K562 (cell line): ENCODE data around the gene CELA1. TPM values are rescaled to one million over a fixed set of nuclear protein-coding genes. Genes with fewer than 3 reads are reported as not detected.

Source experiments
- BHLHE40 ChIP-seq: IDR thresholded peaks from 2 replicates; pipeline ENCODE4 v1.6.1; 2011; ENCODE audit warnings: low read length, improper control_type of control experiment
- CBFA2T3 ChIP-seq: fragments of 450-650 bp; IDR thresholded peaks from 2 replicates; pipeline ENCODE4 v1.6.1; 2017
- CBFB ChIP-seq: sonication (generic); formaldehyde crosslinking; IDR thresholded peaks from 2 replicates; pipeline ENCODE4 v1.4.0; 2020; ENCODE audit warnings: mild to moderate bottlenecking, missing genetic modification reagents
- CBX1 ChIP-seq: sonication (generic); IDR thresholded peaks from 2 replicates; pipeline ENCODE4 v1.6.1; 2016; ENCODE audit warnings: antibody characterized with exemption, low read depth, mild to moderate bottlenecking
- FOXJ3 ChIP-seq: sonication (generic); formaldehyde crosslinking; IDR thresholded peaks from 2 replicates; pipeline ENCODE4 v1.4.0; 2020; ENCODE audit warnings: mild to moderate bottlenecking, missing genetic modification reagents
- GABPA ChIP-seq: fragments of 200-800 bp; sonication (Bioruptor generic); conservative IDR thresholded peaks from 2 replicates; pipeline ENCODE4 v1.6.1; 2016; ENCODE audit warnings: low read depth, missing genetic modification characterization, missing compliant biosample characterization
- HEY1 ChIP-seq: fragments of 250-450 bp; sonication (Bioruptor Pico); IDR thresholded peaks from 2 replicates; pipeline ENCODE4 v1.5.0; 2020; ENCODE audit warnings: mild to moderate bottlenecking, moderate library complexity, borderline replicate concordance
- MED1 ChIP-seq: sonication (generic); formaldehyde crosslinking; IDR thresholded peaks from 2 replicates; pipeline ENCODE4 v1.8.1; 2023; ENCODE audit warnings: missing genetic modification reagents, borderline replicate concordance
- NR3C1 ChIP-seq: sonication (generic); formaldehyde crosslinking; IDR thresholded peaks from 2 replicates; pipeline ENCODE4 v1.8.1; 2022; ENCODE audit warnings: missing genetic modification reagents
- PHF20 ChIP-seq: fragments of 450-650 bp; IDR thresholded peaks from 2 replicates; pipeline ENCODE4 v1.6.1; 2018; ENCODE audit not compliant: partially characterized antibody
- POU5F1 ChIP-seq: fragments of 150-350 bp; IDR thresholded peaks from 2 replicates; pipeline ENCODE4 v1.6.1; 2014; ENCODE audit warnings: borderline replicate concordance, low read length, low read depth, mild to moderate bottlenecking; ENCODE audit not compliant: partially characterized antibody
- PRDM10 ChIP-seq: fragments of 450-650 bp; IDR thresholded peaks from 2 replicates; pipeline ENCODE4 v1.6.1; 2018; ENCODE audit not compliant: partially characterized antibody
- PTRF ChIP-seq: fragments of 450-650 bp; IDR thresholded peaks from 2 replicates; pipeline ENCODE4 v1.6.1; 2016; ENCODE audit warnings: mild to moderate bottlenecking, missing genetic modification characterization, missing compliant biosample characterization
- RBM17 ChIP-seq: fragments of 200-400 bp; formaldehyde crosslinking; IDR thresholded peaks from 2 replicates; pipeline ENCODE4 v1.6.1; 2017; ENCODE audit warnings: low read depth, mild to moderate bottlenecking, low read length, borderline replicate concordance
- SRSF3 ChIP-seq: fragments of 200-400 bp; formaldehyde crosslinking; IDR thresholded peaks from 2 replicates; pipeline ENCODE4 v1.6.1; 2016; ENCODE audit warnings: mild to moderate bottlenecking, low read length, moderate library complexity; ENCODE audit not compliant: insufficient read depth
- STAT5B ChIP-seq: fragments of 250-450 bp; sonication (Bioruptor Pico); IDR thresholded peaks from 2 replicates; pipeline ENCODE4 v1.8.0; 2021; ENCODE audit warnings: mild to moderate bottlenecking, inconsistent platforms
- TEAD1 ChIP-seq, 2 experiments: fragments of 450-650 bp in 1 of 2; sonication (generic) in 1 of 2; formaldehyde crosslinking; IDR thresholded peaks; 2 replicates each; pipeline versions ENCODE4 v1.4.0 to v1.8.0; 2020 to 2022; ENCODE audit warnings: mild to moderate bottlenecking in 2 of 2, missing genetic modification reagents in 1 of 2
- ZNF212 ChIP-seq: fragments of 450-650 bp; formaldehyde crosslinking; IDR thresholded peaks from 2 replicates; pipeline ENCODE4 v1.4.0; 2020; ENCODE audit warnings: mild to moderate bottlenecking
- polyA plus RNA-seq, 8 experiments: library from polyadenylated mRNA; depleted of rRNA in 4 of 8; stranded (reverse) in 5 of 8; unstranded in 3 of 8; fragments of >200 nt; fragmentation: Nextera tagmentation in 2 of 8; fragmentation: Illumina TruSeq in 1 of 8; extraction: Ambion mirVana in 2 of 8; extraction: Trizol in 1 of 8; gene quantifications; 2 replicates each; pipeline versions ENCODE4 v1.2.1 to v1.2.3, GENCODE V29; 2011 to 2014; ENCODE audit warnings: inconsistent platforms in 1 of 8, missing spikeins in 1 of 8
- total RNA-seq, 7 experiments: library from RNA; depleted of rRNA in 6 of 7; stranded (reverse); fragments of >200 nt in 6 of 7; fragmentation: Illumina TruSeq in 2 of 7; extraction: Trizol in 2 of 7; gene quantifications; 2 replicates each; pipeline versions ENCODE4 v1.2.1 to v1.2.3, GENCODE V29; 2011 to 2021; ENCODE audit warnings: low replicate concordance in 1 of 7
- TF ChIP-seq, protein P1 (sequence below): IDR thresholded peaks from 2 replicates; pipeline ENCODE4 v1.6.1; 2011; ENCODE audit warnings: borderline replicate concordance, low read depth, mild to moderate bottlenecking, moderate library complexity, low read length; ENCODE audit not compliant: insufficient read depth, poor library complexity, severe bottlenecking

The CELA1 gene
- total and polyA plus RNA-seq, 9 of the 15 experiments (the other 6 are each of a cell fraction or from before 2014, with no cell fraction given), result 0.06 to 0.27 (median 0.22) TPM; not detected in 6

DNA sequence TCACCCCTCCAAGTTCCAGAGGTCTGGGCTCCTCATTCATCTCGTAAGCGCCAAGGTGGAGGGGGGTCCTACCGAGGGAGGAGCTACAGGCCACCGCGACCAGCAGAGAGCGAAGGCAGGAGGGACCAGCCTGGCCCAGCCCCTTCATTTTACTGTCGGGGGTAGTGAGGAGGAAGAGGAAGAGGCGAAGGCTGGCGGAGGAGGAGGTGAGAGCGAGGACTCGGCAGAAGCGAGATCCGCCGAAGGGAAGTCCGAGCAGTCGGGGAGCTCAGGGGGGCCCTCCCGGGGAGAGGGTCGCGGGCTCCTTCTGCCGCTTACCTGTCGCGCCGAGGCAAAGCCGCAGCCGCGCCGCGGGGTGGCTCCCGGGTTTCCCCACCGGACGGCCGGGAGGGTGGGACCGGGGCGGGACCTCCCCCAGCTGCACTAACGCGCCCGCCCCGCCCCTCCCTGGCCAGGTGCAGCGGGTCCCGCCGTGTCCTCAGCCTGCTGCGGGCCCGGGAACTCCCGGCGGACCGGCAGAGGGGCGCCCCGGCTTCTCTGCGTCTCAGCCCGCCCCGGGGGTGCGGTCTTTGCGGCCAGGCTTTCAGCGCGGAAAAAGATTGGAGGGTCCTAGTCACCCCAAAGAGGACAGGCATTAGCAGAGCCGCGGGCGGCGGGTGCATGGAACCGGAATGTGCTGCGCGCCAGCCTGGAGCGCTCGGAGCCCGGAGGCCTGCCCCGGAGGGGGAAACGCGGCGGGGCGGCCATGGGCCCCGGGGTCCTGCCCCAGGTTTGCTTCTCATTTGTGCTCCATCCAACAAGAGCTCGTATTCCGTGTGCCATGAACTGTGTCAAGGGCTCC lies 45.0 kb upstream of the CELA1 start, which contains the start of gene GALNT6 (continued):
- TF ChIP-seq, protein P1, sequence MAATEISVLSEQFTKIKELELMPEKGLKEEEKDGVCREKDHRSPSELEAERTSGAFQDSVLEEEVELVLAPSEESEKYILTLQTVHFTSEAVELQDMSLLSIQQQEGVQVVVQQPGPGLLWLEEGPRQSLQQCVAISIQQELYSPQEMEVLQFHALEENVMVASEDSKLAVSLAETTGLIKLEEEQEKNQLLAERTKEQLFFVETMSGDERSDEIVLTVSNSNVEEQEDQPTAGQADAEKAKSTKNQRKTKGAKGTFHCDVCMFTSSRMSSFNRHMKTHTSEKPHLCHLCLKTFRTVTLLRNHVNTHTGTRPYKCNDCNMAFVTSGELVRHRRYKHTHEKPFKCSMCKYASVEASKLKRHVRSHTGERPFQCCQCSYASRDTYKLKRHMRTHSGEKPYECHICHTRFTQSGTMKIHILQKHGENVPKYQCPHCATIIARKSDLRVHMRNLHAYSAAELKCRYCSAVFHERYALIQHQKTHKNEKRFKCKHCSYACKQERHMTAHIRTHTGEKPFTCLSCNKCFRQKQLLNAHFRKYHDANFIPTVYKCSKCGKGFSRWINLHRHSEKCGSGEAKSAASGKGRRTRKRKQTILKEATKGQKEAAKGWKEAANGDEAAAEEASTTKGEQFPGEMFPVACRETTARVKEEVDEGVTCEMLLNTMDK, result peak; percentile 5
- no peak for TF ChIP-seq CBFA2T3
- peak; percentile 79 for TF ChIP-seq PRDM10
- TF ChIP-seq FOXJ3 (CRISPR knock-in tag), result no peak
- TF ChIP-seq POU5F1, result no peak
- no peak for TF ChIP-seq HEY1
- no peak for TF ChIP-seq PTRF
- no peak for TF ChIP-seq SRSF3
- TF ChIP-seq STAT5B, result no peak
- TF ChIP-seq MED1, result no peak
- no peak for TF ChIP-seq CBX1
- TF ChIP-seq TEAD1 (CRISPR knock-in tag; IDR thresholded peaks at IDR 0.05), result 0 out of 4 replicates have a peak, but pooled peaks of 1 of the 2 experiments have one; percentile 2
- TF ChIP-seq GABPA (tag), result 0 out of 2 replicates have a peak, but pooled peaks have one; percentile 29
- no peak for TF ChIP-seq NR3C1 (CRISPR knock-in tag)
- TF ChIP-seq BHLHE40, result no peak
- TF ChIP-seq CBFB (CRISPR knock-in tag), result no peak
- no peak for TF ChIP-seq RBM17
- TF ChIP-seq PHF20, result no peak
- TF ChIP-seq ZNF212, result no peak
